ENCODE results near the gene DMTF1. TPM values are rescaled to one million over a fixed set of nuclear protein-coding genes. Genes with fewer than 3 reads are reported as not detected.
"Not testable (repeated sequence)": the region's sequence is repeated elsewhere in the genome, so short reads cannot be mapped to it uniquely, and the experiment has no call there.

DMTF1 gene
- total and polyA plus RNA-seq, 2 of the 4 experiments (the other 2 are of a cell fraction), result 59.0 to 69.0 TPM

DNA sequence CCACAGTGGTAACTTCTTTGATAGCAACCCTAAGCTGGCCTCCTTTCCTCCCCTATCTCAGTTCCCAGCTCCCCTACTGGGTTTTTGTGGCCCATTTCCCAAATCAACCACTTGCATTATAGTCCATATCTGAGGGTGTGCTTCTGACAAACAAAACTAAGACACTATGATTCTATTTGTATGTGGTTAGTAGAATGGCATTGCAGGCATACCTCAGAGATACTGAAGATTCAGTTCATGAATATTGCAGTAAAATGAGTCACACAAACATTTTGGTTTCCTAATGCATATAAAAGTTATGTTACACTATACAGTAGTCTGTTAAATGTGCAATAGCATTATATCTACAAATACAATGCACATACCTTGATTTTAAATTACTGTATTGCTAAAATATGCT, 82.7 kb downstream of the DMTF1 start:
- Histone ChIP-seq H3K4me2 (ENCODE audit: low read depth, low read length) (no peak overlapping the region), H3K23ac (ENCODE audit: low read depth, low read length) (no peak overlapping the region), H3K9ac (ENCODE audit: low read depth, low read length) (no peak overlapping the region), H2AK9ac (replicated peaks; ENCODE audit: low read depth, low read length, poor library complexity) (no peak overlapping the region), H4K5ac (ENCODE audit: low read depth, low read length) (no peak overlapping the region), H3K56ac (ENCODE audit: extremely low read depth, insufficient read depth, low read length) (no peak overlapping the region), H2BK15ac (ENCODE audit: low read depth, low read length) (no peak overlapping the region), H3K27ac (ENCODE audit: insufficient read depth, low read length) (no peak overlapping the region), H3K4me3 (ENCODE audit: insufficient read depth, low read depth, low read length) (no peak overlapping the region), H2BK120ac (ENCODE audit: low read depth, low read length) (no peak overlapping the region), H3K4ac (ENCODE audit: low read depth, low read length) (no peak overlapping the region), H2AFZ (replicated peaks; ENCODE audit: low read length, poor library complexity) (no peak overlapping the region), H4K8ac (ENCODE audit: low read depth in 2 of 2, low read length in 2 of 2) (no peak overlapping the region), H3K14ac (replicated peaks; ENCODE audit: low read depth, low read length) (no peak overlapping the region), H4K20me1 (ENCODE audit: insufficient read depth, low read length) (no peaks in the 10 kb centered on the region), H3K9me3 (ENCODE audit: control insufficient read depth, insufficient read depth, low read length) (no peaks in the 10 kb centered on the region), H2BK5ac (ENCODE audit: low read depth, low read length, poor library complexity, severe bottlenecking) (no peak overlapping the region), H3K36me3 (ENCODE audit: control insufficient read depth, insufficient read depth, low read length) (no peaks in the 10 kb centered on the region), H3K27me3 (ENCODE audit: control insufficient read depth, insufficient read depth, low read length) (peaks cover 13% of the 10 kb centered on the region), H3K4me1 (ENCODE audit: control insufficient read depth, insufficient read depth, low read length) (peaks cover 6% of the 10 kb centered on the region), H4K91ac (ENCODE audit: insufficient read depth, low read depth, low read length) (no peak overlapping the region), H3K18ac (ENCODE audit: low read depth, low read length) (no peak overlapping the region), H3K79me1 (ENCODE audit: low read depth in 1 of 2, low read length in 2 of 2) (no peaks in the 10 kb centered on the region), H3K9me1 (ENCODE audit: insufficient read depth, low read length) (no peaks in the 10 kb centered on the region), H2AK5ac (ENCODE audit: low read depth, low read length) (no peak overlapping the region), H2BK20ac (ENCODE audit: low read depth, low read length) (no peak overlapping the region)
- dilution Hi-C loops (cut with HindIII; ENCODE audit: low sequenced_read_pairs, unreplicated experiment), result no loop called here
- intact Hi-C loops (cut with micrococcal nuclease), result no loop called here
- BruUV-seq (replicated peaks), result no TSS peak
- TF ChIP-seq MAZ (IDR thresholded peaks at IDR 0.05; ENCODE audit: borderline replicate concordance, low read depth, low read length) (no peak), CEBPB (IDR thresholded peaks at IDR 0.05; ENCODE audit: low read depth, low read length) (peak; percentile 47; the same call in 1 of the 2 replicates), MXI1 (IDR thresholded peaks at IDR 0.05; ENCODE audit: borderline replicate concordance, low read depth, low read length) (no peak), NFE2L2 (IDR thresholded peaks at IDR 0.05; ENCODE audit: low read depth, low read length) (no peak), POLR2A (IDR thresholded peaks at IDR 0.05; ENCODE audit: low read depth, low read length) (no peak)
- TF ChIP-seq, protein P1, sequence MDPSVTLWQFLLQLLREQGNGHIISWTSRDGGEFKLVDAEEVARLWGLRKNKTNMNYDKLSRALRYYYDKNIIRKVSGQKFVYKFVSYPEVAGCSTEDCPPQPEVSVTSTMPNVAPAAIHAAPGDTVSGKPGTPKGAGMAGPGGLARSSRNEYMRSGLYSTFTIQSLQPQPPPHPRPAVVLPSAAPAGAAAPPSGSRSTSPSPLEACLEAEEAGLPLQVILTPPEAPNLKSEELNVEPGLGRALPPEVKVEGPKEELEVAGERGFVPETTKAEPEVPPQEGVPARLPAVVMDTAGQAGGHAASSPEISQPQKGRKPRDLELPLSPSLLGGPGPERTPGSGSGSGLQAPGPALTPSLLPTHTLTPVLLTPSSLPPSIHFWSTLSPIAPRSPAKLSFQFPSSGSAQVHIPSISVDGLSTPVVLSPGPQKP (IDR thresholded peaks at IDR 0.05; ENCODE audit: borderline replicate concordance, low read depth, low read length), result no peak
- in situ Hi-C loops (cut with MboI; ENCODE audit: low sequenced_read_pairs), result loop anchor here (5.0 kb wide), 1 partner anchor 298 kb away; no protein-coding TSS in a partner anchor
- DNase-seq (peak; percentile 60), ATAC-seq (ENCODE audit: low read depth) (peak; percentile 90)
- ChIA-PET POLR2A (ENCODE audit: unreplicated experiment) (no interaction called here), CTCF (no interaction called here)

DNA sequence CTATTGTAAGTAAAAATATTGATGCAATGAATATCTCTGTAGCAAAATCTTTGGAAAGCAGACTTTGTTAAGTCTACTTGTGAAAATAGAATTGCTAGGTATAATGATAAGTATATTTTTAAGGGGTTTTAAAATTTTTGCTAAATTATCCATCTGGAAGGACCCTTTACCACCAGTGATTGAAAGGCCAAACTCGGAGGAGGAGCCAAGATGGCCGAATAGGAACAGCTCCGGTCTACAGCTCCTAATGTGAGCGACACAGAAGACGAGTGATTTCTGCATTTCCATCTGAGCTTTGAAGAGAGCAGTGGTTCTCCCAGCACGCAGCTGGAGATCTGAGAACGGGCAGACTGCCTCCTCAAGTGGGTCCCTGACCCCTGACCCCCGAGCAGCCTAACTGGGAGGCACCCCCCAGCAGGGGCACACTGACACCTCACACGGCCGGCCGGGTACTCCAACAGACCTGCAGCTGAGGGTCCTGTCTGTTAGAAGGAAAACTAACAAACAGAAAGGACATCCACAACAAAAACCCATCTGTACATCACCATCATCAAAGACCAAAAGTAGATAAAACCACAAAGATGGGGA, 86.3 kb downstream of the DMTF1 start:
- H3K27ac ChIP-seq (ENCODE audit: insufficient read depth, low read length); H3K9ac ChIP-seq (ENCODE audit: low read depth, low read length); H3K14ac ChIP-seq (replicated peaks; ENCODE audit: low read depth, low read length); H2BK120ac ChIP-seq (ENCODE audit: low read depth, low read length); H3K9me3 ChIP-seq (ENCODE audit: control insufficient read depth, insufficient read depth, low read length); H3K9me1 ChIP-seq (ENCODE audit: insufficient read depth, low read length); intact Hi-C loops (cut with micrococcal nuclease); DNase-seq; H2BK5ac ChIP-seq (ENCODE audit: low read depth, low read length, poor library complexity, severe bottlenecking); dilution Hi-C loops (cut with HindIII; ENCODE audit: low sequenced_read_pairs, unreplicated experiment); H2BK15ac ChIP-seq (ENCODE audit: low read depth, low read length); H3K27me3 ChIP-seq (ENCODE audit: control insufficient read depth, insufficient read depth, low read length); H3K4me1 ChIP-seq (ENCODE audit: control insufficient read depth, insufficient read depth, low read length); H3K4me3 ChIP-seq (ENCODE audit: insufficient read depth, low read depth, low read length); H4K91ac ChIP-seq (ENCODE audit: insufficient read depth, low read depth, low read length); ATAC-seq (ENCODE audit: low read depth); H3K79me1 ChIP-seq (ENCODE audit: low read depth in 1 of 2, low read length in 2 of 2); H2AK9ac ChIP-seq (replicated peaks; ENCODE audit: low read depth, low read length, poor library complexity); H3K4ac ChIP-seq (ENCODE audit: low read depth, low read length); H3K23ac ChIP-seq (ENCODE audit: low read depth, low read length); H3K36me3 ChIP-seq (ENCODE audit: control insufficient read depth, insufficient read depth, low read length); H2AK5ac ChIP-seq (ENCODE audit: low read depth, low read length); H2AFZ ChIP-seq (replicated peaks; ENCODE audit: low read length, poor library complexity); BruUV-seq (replicated peaks); H3K4me2 ChIP-seq (ENCODE audit: low read depth, low read length); H3K18ac ChIP-seq (ENCODE audit: low read depth, low read length); H3K56ac ChIP-seq (ENCODE audit: extremely low read depth, insufficient read depth, low read length); H4K20me1 ChIP-seq (ENCODE audit: insufficient read depth, low read length); H2BK20ac ChIP-seq (ENCODE audit: low read depth, low read length); H4K8ac ChIP-seq (ENCODE audit: low read depth in 2 of 2, low read length in 2 of 2); H4K5ac ChIP-seq (ENCODE audit: low read depth, low read length): not testable (repeated sequence)
- POLR2A ChIA-PET (ENCODE audit: unreplicated experiment), result interaction anchor here (0.6 kb wide), 1 partner anchor 825 kb away, joined by 3 read pairs; no protein-coding TSS in a partner anchor
- CTCF ChIA-PET, result interaction anchor here (1.5 kb wide), 1 partner anchor 312 kb away, joined by 6 read pairs; no protein-coding TSS in a partner anchor
- in situ Hi-C loops (cut with MboI; ENCODE audit: low sequenced_read_pairs), result loop anchor here (5.0 kb wide), 1 partner anchor 301 kb away; no protein-coding TSS in a partner anchor
- WGBS, 2 experiments (ENCODE audit: extremely low coverage in 2 of 2, insufficient read length in 1 of 2), result no CpG with 5 or more reads among the region's 11 CpGs

All from IMR-90 (cell line).